Ectodermal cell (in vitro differentiated cells): ENCODE data around the gene TDRD6.

ENCODE experiments used
- H3K27ac ChIP-seq: 2 replicates; pipeline ENCODE4 v1.7.0; 2013; ENCODE audit warnings: mild to moderate bottlenecking, low read depth, low read length; ENCODE audit not compliant: insufficient read depth, poor library complexity, severe bottlenecking
- H3K27me3 ChIP-seq: 2 replicates; pipeline ENCODE4 v1.7.0; 2013; ENCODE audit warnings: mild to moderate bottlenecking, low read length; ENCODE audit not compliant: insufficient read depth, control insufficient read depth, poor library complexity, severe bottlenecking
- H3K36me3 ChIP-seq: one replicate; pipeline ENCODE4 v1.7.0; 2013; ENCODE audit warnings: low read length; ENCODE audit not compliant: control insufficient read depth, insufficient read depth
- H3K4me1 ChIP-seq: one replicate; pipeline ENCODE4 v1.7.0; 2013; ENCODE audit warnings: low read length; ENCODE audit not compliant: control insufficient read depth, insufficient read depth
- H3K4me3 ChIP-seq: 2 replicates; pipeline ENCODE4 v1.7.0; 2013; ENCODE audit warnings: low read depth, low read length, control low read depth; ENCODE audit not compliant: insufficient read depth
- H3K9me3 ChIP-seq: 2 replicates; pipeline ENCODE4 v1.7.0; 2013; ENCODE audit warnings: mild to moderate bottlenecking, low read length, moderate library complexity; ENCODE audit not compliant: control insufficient read depth
- WGBS, 2 experiments: methylation state at CpG; one replicate each; pipeline ENCODE4 v1.1.7; 2013; ENCODE audit warnings: missing lambda C conversion rate in 2 of 2; 5-methylcytosine and 5-hydroxymethylcytosine counted together

TDRD6 gene

GRCh38 chr6:46688117-46688965 lies 656 bp downstream of the TDRD6 start:
- no peaks in the 10 kb centered on the region for H3K36me3 ChIP-seq
- no peaks in the 10 kb centered on the region for H3K4me1 ChIP-seq
- 97% methylated on average over 85 of the region's 85 CpGs for WGBS, 2 experiments
- H3K27me3 ChIP-seq = no peaks in the 10 kb centered on the region
- H3K4me3 ChIP-seq = no peak overlapping the region
- H3K27ac ChIP-seq = no peak overlapping the region
- no peaks in the 10 kb centered on the region for H3K9me3 ChIP-seq

GRCh38 chr6:46688966-46689335 lies 1.3 kb downstream of the TDRD6 start:
- WGBS, 2 experiments = 97 to 98% methylated on average over 13 of the region's 13 CpGs
- H3K9me3 ChIP-seq = no peaks in the 10 kb centered on the region
- no peaks in the 10 kb centered on the region for H3K36me3 ChIP-seq

DNA sequence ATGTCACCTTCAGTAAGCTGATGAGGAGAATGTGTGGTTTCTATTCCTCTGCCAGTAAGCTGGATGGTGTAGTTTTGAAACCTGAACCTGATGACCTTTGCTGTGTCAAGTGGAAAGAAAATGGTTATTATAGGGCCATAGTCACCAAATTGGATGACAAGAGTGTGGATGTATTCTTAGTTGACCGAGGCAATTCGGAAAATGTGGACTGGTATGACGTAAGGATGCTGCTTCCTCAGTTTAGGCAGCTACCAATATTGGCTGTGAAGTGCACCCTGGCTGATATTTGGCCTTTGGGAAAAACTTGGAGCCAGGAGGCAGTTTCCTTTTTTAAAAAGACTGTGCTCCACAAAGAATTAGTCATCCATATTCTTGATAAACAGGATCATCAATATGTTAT lies 2.0 kb downstream of the TDRD6 start:
- Histone ChIP-seq H3K36me3 (no peaks in the 10 kb centered on the region), H3K9me3 (no peaks in the 10 kb centered on the region), H3K27ac (no peak overlapping the region), H3K4me1 (no peaks in the 10 kb centered on the region), H3K27me3 (no peaks in the 10 kb centered on the region), H3K4me3 (no peak overlapping the region)
- WGBS, 2 experiments = 91 to 96% methylated on average over 3 of the region's 3 CpGs

More at GRCh38 chr6:46688966-46689335, 1.3 kb downstream of the TDRD6 start:
- no peaks in the 10 kb centered on the region for H3K4me1 ChIP-seq
- no peak overlapping the region for H3K27ac ChIP-seq
- H3K4me3 ChIP-seq = no peak overlapping the region
- no peaks in the 10 kb centered on the region for H3K27me3 ChIP-seq

DNA sequence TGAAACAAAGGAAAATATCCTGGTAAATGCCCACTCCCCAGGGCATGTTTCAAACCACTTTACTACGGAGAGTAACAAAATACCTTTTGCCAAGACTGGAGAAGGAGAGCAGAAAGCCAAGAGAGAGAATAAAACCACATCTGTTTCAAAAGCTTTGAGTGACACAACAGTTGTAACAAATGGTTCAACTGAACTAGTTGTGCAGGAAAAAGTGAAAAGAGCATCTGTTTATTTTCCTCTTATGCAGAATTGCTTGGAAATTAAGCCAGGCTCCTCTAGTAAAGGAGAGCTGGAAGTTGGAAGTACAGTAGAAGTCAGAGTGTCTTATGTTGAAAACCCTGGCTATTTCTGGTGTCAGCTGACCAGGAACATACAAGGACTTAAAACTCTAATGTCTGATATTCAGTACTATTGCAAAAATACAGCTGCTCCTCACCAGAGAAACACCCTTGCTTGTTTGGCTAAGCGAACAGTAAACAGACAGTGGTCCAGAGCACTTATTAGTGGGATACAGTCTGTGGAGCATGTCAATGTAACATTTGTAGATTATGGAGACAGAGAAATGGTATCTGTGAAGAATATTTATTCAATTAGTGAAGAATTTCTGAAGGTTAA lies 2.6 kb downstream of the TDRD6 start:
- H3K36me3 ChIP-seq = no peaks in the 10 kb centered on the region
- no peak overlapping the region for H3K4me3 ChIP-seq
- H3K4me1 ChIP-seq = no peaks in the 10 kb centered on the region
- WGBS, 2 experiments = 93% methylated on average over 2 of the region's 2 CpGs
- no peak overlapping the region for H3K27ac ChIP-seq
- H3K9me3 ChIP-seq = no peaks in the 10 kb centered on the region
- H3K27me3 ChIP-seq = no peaks in the 10 kb centered on the region

- H3K27ac ChIP-seq = no peak overlapping the region
- no peak overlapping the region for H3K4me3 ChIP-seq
- H3K9me3 ChIP-seq = no peaks in the 10 kb centered on the region
- H3K4me1 ChIP-seq = no peaks in the 10 kb centered on the region
- WGBS, 2 experiments = 67 to 100% methylated on average over 1 of the region's 1 CpG
- no peaks in the 10 kb centered on the region for H3K27me3 ChIP-seq
- H3K36me3 ChIP-seq = no peaks in the 10 kb centered on the region
Observed at GRCh38 chr6:46690911-46691451, 3.3 kb downstream of the TDRD6 start.

GRCh38 chr6:46699970-46700369 lies 12.3 kb downstream of the TDRD6 start:
- 100% methylated on average over 1 of the region's 1 CpG; no CpG with 5 or more reads in 1 of the 2 experiments for WGBS, 2 experiments
- Histone ChIP-seq H3K9me3 (no peaks in the 10 kb centered on the region), H3K36me3 (no peaks in the 10 kb centered on the region), H3K27me3 (no peaks in the 10 kb centered on the region), H3K27ac (no peak overlapping the region), H3K4me1 (no peaks in the 10 kb centered on the region), H3K4me3 (no peak overlapping the region)

GRCh38 chr6:46704562-46704961 lies 16.9 kb downstream of the TDRD6 start:
- Histone ChIP-seq H3K4me1 (no peaks in the 10 kb centered on the region), H3K4me3 (no peak overlapping the region), H3K27ac (no peak overlapping the region), H3K36me3 (no peaks in the 10 kb centered on the region), H3K27me3 (no peaks in the 10 kb centered on the region), H3K9me3 (no peaks in the 10 kb centered on the region)
- 45 to 46% methylated on average over 3 of the region's 3 CpGs for WGBS, 2 experiments

GRCh38 chr6:46706464-46706863 lies 18.8 kb downstream of the TDRD6 start:
- Histone ChIP-seq H3K27me3 (no peaks in the 10 kb centered on the region), H3K9me3 (no peaks in the 10 kb centered on the region), H3K27ac (no peak overlapping the region), H3K4me3 (no peak overlapping the region), H3K36me3 (no peaks in the 10 kb centered on the region), H3K4me1 (no peaks in the 10 kb centered on the region)
- 75 to 95% methylated on average over 2 of the region's 2 CpGs for WGBS, 2 experiments

DNA sequence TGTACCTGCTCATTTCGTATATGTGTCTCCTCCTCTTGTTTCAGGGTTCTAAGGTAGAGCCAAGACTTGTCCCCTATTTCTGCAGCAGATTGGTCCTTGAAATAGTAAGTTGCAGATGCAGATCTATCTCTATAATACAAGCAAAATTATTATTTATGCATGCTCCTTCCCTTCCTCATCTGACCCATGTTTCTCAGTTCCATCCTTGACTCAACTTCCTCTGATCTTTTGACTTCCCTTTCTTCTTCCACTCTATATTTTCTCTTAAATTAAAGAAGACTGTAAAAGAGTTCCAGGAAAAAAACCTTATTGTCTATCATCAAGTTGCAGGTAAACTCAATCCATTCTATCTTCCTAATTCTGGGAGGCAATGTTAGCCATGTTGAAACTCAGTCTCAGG lies 23.8 kb downstream of the TDRD6 start:
- WGBS, 2 experiments = 89 to 100% methylated on average over 1 of the region's 1 CpG
- H3K27me3 ChIP-seq = no peaks in the 10 kb centered on the region
- H3K27ac ChIP-seq = no peak overlapping the region
- H3K4me3 ChIP-seq = no peak overlapping the region
- no peaks in the 10 kb centered on the region for H3K9me3 ChIP-seq
- H3K4me1 ChIP-seq = no peaks in the 10 kb centered on the region
- no peaks in the 10 kb centered on the region for H3K36me3 ChIP-seq

DNA sequence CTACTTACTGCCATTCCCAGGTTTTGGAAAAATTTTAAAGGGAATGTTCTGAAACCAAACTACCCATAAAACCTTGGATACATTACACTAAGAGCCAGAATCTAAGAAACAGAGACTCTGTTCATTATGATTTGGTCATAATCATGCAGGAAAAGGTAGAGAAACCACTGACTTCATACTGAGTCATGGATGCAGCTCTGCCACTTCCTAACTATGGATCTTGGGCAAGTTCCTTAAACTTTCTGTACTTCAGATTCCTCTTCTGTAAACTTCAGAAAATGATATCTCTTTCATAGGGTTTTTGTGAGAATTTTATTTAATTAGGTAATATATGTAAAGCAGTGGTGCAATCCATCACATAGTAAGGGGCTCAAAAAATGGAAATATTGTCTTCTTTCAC lies 27.5 kb downstream of the TDRD6 start:
- Histone ChIP-seq H3K9me3 (no peaks in the 10 kb centered on the region), H3K27me3 (no peaks in the 10 kb centered on the region), H3K36me3 (no peaks in the 10 kb centered on the region), H3K27ac (no peak overlapping the region), H3K4me3 (no peak overlapping the region), H3K4me1 (no peaks in the 10 kb centered on the region)
